D721Med (cell line): ENCODE results near the gene QARS1.

Experiments
- DNase-seq: peaks from one replicate; pipeline ENCODE4 v3.0.0; 2011; ENCODE audit warnings: low spot score; ENCODE audit not compliant: insufficient read length
- FAIRE-seq: peaks from 2 replicates; lab custom pipeline; 2011; peaks lifted over from hg19 to GRCh38; lab: Jason Lieb, UNC
- TF ChIP-seq, protein P1 (sequence below): IDR thresholded peaks from 2 replicates; pipeline ENCODE4 v1.5.1; 2012; ENCODE audit warnings: mild to moderate bottlenecking, control low read depth; ENCODE audit not compliant: insufficient read depth; ENCODE audit errors: missing control alignments

Gene QARS1

DNA sequence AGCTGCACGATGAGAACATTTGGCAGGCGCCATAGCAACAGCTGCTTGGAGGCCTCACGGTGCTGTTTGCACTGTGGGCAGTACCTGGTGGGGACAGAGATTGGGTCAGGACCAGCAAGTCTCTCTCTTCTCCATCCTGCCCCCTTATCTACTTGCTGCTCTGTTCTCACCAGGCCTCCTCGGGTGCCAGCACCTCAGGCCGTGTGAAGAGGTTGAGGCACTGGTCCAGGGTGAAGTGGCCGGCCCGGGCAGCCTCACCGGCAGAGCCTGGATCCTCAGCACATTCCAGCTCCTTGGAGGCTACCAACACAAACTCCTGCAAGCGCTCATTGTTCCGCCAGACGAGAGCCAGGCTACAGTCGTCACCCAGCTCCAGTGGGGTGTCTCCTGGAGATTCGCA lies 6.2 kb upstream of the QARS1 start:
- FAIRE-seq, result no peak
- TF ChIP-seq, protein P1, sequence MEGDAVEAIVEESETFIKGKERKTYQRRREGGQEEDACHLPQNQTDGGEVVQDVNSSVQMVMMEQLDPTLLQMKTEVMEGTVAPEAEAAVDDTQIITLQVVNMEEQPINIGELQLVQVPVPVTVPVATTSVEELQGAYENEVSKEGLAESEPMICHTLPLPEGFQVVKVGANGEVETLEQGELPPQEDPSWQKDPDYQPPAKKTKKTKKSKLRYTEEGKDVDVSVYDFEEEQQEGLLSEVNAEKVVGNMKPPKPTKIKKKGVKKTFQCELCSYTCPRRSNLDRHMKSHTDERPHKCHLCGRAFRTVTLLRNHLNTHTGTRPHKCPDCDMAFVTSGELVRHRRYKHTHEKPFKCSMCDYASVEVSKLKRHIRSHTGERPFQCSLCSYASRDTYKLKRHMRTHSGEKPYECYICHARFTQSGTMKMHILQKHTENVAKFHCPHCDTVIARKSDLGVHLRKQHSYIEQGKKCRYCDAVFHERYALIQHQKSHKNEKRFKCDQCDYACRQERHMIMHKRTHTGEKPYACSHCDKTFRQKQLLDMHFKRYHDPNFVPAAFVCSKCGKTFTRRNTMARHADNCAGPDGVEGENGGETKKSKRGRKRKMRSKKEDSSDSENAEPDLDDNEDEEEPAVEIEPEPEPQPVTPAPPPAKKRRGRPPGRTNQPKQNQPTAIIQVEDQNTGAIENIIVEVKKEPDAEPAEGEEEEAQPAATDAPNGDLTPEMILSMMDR, result no peak
- DNase-seq, result no peak

DNA sequence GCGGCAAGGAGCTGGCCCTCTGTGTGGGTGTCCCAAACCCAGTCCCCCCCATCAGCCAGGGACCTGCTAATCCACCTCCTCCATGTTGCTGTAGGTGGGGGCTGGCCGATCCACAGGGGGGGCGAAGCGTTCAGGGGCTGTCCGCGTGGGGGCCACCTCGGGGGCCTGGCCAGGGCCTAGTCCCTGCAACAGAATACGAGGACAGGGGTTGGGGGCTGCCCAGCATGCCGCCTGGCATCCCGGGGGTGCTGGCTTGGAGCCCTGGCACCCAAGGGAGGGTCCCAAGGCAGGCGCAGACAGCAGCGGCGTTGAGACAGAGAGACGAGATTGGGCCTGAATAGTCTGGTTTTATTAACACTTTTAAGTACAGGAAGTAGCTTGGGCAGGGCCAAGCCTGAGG lies 3.8 kb upstream of the QARS1 start:
- DNase-seq (no peak), FAIRE-seq (no peak)
- TF ChIP-seq, protein P1, result no peak

DNA sequence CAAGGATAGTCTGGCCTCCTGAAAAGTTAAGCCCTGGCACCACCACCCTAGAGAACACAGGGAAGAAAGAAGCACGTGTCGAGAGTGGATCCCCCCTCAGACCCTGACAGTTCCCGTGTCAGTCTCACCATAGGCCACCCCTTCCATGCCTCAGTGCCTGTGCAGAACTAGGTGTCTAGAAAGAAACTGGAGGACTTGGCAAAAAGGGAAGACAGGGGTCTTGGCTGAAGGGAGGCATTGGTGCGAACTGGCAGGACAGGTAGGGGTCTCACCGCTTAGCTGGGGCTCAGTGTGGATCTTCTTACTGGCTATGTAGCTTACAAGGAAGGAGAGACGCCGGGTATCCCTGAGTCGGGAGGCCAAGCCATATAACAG lies 518 bp downstream of the QARS1 start:
- DNase-seq (no peak), FAIRE-seq (no peak)
- TF ChIP-seq, protein P1, result no peak

DNA sequence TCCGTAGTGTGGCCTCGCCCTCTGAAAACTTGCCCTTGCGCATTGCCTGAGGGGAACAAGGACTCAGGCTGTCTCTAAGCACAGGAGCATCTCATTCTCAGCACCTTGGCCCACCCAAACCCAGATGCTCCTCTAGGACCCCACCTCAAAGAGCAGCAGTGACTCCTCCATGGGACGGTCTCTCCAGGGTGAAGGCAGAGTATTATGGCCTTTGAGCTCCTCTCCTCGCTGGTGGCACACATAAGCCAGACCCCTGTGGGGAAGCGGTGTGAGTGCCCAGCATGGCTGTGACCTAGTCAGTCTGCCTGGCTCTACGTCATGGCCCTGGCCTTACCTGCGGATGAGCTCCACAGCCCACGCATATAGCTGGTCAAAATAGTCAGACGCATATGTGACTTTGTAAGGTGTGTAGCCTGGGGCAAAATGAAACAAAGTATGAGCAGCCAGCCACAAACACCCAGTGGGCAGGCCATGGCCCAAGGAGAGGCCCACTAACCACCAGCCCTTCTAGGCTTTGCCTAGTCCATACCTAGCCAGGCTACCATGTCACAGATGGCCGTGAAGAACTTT lies 4.4 kb downstream of the QARS1 start:
- FAIRE-seq (no peak), DNase-seq (no peak)

DNA sequence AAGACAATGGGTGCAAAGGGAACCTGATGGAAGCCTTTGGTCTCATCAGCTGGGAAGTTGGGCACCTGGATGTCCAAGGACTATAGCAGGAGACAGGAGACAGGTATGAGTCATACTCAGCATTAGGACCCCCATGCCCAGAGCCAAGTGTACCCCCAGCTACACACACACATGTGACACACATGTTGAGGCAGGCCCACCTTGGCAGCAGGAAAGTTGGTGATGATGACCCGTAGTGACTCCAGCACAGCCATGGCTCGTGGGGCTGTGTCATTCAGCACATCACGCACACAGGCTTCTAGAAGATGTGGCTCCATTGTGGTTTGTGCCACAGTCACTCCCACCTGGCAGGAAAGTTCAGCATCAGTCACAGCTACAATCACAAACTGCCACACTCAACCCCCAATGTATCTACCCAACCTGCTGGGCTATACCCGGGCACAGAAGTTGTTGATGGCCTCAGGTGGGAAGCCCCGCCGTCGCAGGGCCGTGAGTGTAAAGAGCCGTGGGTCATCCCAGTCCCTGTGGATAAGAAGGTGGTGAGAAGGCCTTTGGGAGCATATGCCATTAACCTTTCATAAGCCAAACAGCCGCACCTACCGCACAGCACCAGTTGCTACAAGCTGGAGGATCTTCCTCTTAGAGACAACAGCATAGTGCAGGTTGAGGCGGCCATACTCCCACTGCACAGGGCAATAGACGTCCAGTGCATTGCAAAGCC lies 5.5 kb downstream of the QARS1 start:
- TF ChIP-seq, protein P1, result no peak
- DNase-seq (no peak), FAIRE-seq (no peak)

More for the DNA sequence above, 4.4 kb downstream of the QARS1 start:
- TF ChIP-seq, protein P1, result no peak

DNA sequence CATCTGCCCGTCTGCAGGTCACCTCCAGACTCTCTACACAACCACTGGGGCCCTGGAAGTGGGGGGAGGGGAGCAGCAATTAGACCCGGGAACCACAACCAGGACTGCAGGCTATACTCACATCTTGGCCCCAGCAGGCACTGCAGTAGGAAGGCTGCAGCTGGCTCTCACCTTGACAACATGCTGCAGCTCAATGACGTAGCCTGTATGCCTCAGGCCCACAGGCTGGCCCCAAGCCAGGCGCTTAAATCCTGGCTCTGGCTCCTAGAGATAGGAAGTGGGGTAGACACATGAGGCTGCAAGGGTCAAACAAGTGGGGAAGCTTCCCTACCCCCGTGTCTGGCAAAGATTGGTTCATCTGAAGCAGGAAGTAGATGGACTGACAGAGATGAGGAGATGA lies 6.1 kb downstream of the QARS1 start:
- DNase-seq (no peak), FAIRE-seq (no peak)
- TF ChIP-seq, protein P1, result no peak
